Measurements from ENCODE around the gene RIT1. TPM values are rescaled to one million over a fixed set of nuclear protein-coding genes. Genes with fewer than 3 reads are reported as not detected.

Gene RIT1
- total RNA-seq, 2 donors from 2014 or later = 26.0 to 39.2 TPM

DNA sequence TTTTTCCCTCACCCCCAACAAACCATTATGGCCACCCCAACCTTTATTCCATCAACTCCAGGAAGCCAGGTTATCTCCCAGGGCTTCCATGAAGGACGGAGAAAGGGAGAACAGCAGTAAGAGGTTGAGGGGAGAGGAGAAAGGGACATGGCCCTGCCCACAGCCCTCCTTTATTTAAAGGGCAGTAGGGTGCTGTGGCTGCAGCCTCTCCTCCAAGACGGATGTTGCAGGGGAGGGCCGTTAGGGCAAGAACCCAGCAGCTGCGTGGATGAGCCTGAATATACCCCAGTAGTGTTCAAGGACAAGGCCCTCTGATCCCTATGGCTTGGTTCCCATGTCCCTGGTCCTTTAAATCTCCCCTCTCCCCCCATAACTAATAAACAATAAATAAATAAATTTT, 36.1 kb upstream of the RIT1 start:
- no peak overlapping the region for H3K27ac Mint-ChIP-seq
- 91 to 100% methylated on average over 1 to 4 of the region's 4 CpGs for WGBS, 2 experiments (ENCODE audit: insufficient coverage in 1 of 2, insufficient read length in 1 of 2)
- Histone ChIP-seq H3K36me3 (ENCODE audit: control insufficient read depth, insufficient read depth, low read length) (peaks cover 55% of the 10 kb centered on the region), H3K4me1 (ENCODE audit: control insufficient read depth, insufficient read depth, low read length) (no peaks in the 10 kb centered on the region), H3K4me3 (ENCODE audit: low read length) (no peak overlapping the region), H3K9ac (ENCODE audit: extremely low read depth, low read length, poor library complexity, severe bottlenecking) (no peak overlapping the region), H3K9me3 (ENCODE audit: control insufficient read depth, low read length) (no peaks in the 10 kb centered on the region), H3K27me3 (ENCODE audit: control insufficient read depth, insufficient read depth, low read length, poor library complexity, severe bottlenecking) (no peaks in the 10 kb centered on the region), H3K27ac (ENCODE audit: low read depth, low read length) (no peak overlapping the region)
- H3K4me1 Mint-ChIP-seq = peaks cover 21% of the 10 kb centered on the region
- no peaks in the 10 kb centered on the region for H3K9me3 Mint-ChIP-seq
- TF ChIP-seq, protein P1, sequence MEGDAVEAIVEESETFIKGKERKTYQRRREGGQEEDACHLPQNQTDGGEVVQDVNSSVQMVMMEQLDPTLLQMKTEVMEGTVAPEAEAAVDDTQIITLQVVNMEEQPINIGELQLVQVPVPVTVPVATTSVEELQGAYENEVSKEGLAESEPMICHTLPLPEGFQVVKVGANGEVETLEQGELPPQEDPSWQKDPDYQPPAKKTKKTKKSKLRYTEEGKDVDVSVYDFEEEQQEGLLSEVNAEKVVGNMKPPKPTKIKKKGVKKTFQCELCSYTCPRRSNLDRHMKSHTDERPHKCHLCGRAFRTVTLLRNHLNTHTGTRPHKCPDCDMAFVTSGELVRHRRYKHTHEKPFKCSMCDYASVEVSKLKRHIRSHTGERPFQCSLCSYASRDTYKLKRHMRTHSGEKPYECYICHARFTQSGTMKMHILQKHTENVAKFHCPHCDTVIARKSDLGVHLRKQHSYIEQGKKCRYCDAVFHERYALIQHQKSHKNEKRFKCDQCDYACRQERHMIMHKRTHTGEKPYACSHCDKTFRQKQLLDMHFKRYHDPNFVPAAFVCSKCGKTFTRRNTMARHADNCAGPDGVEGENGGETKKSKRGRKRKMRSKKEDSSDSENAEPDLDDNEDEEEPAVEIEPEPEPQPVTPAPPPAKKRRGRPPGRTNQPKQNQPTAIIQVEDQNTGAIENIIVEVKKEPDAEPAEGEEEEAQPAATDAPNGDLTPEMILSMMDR (conservative IDR thresholded peaks at IDR 0.05) = no peak
- H3K36me3 Mint-ChIP-seq (ENCODE audit: low read depth) = peaks cover 38% of the 10 kb centered on the region
- no peak overlapping the region for H3K4me3 Mint-ChIP-seq
- H3K27me3 Mint-ChIP-seq (ENCODE audit: insufficient read depth) = no peaks in the 10 kb centered on the region
- DNase-seq = no peak

DNA sequence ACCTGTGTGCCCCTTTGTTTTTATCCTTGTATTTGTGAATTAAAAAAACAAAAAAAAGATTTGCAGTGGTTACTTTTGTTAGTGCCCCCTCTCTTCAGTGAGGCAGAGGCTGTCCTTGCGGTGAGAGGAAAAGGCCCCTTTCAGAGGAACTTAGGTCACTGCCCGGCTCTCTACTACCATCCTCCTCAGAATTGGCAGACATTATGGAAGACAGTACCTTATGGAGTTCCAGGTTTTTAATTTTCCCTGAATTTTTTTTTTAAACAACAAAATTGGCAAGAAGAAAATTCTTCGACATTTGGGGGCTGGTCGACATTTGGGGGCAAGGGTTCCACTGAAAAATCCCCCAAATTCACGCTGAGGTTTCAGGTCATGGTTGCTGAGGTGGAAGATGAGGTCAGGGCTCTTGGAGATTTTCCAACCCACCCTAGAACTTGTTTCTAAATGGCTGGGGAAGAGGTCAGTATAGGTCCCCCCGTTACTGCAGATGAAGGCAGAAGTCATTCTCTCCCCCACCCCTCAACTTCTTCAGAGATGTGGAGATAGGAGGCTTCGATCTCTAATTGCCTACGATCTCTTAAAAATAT, 35.6 kb upstream of the RIT1 start:
- peaks cover 50% of the 10 kb centered on the region for H3K36me3 ChIP-seq (ENCODE audit: control insufficient read depth, insufficient read depth, low read length)
- no peak overlapping the region for H3K4me3 ChIP-seq (ENCODE audit: low read length)
- Mint-ChIP-seq H3K9me3 (no peaks in the 10 kb centered on the region), H3K36me3 (ENCODE audit: low read depth) (peaks cover 33% of the 10 kb centered on the region), H3K27ac (peak overlapping the region; percentile 81), H3K27me3 (ENCODE audit: insufficient read depth) (no peaks in the 10 kb centered on the region), H3K4me3 (no peak overlapping the region), H3K4me1 (peaks cover 21% of the 10 kb centered on the region)
- H3K9ac ChIP-seq (ENCODE audit: extremely low read depth, low read length, poor library complexity, severe bottlenecking) = no peak overlapping the region
- 94 to 95% methylated on average over 3 to 7 of the region's 8 CpGs for WGBS, 2 experiments (ENCODE audit: insufficient coverage in 1 of 2, insufficient read length in 1 of 2)
- H3K9me3 ChIP-seq (ENCODE audit: control insufficient read depth, low read length) = no peaks in the 10 kb centered on the region
- no peaks in the 10 kb centered on the region for H3K27me3 ChIP-seq (ENCODE audit: control insufficient read depth, insufficient read depth, low read length, poor library complexity, severe bottlenecking)
- H3K4me1 ChIP-seq (ENCODE audit: control insufficient read depth, insufficient read depth, low read length) = no peaks in the 10 kb centered on the region
- TF ChIP-seq, protein P1 (conservative IDR thresholded peaks at IDR 0.05) = no peak
- H3K27ac ChIP-seq (ENCODE audit: low read depth, low read length) = no peak overlapping the region
- DNase-seq = no peak

DNA sequence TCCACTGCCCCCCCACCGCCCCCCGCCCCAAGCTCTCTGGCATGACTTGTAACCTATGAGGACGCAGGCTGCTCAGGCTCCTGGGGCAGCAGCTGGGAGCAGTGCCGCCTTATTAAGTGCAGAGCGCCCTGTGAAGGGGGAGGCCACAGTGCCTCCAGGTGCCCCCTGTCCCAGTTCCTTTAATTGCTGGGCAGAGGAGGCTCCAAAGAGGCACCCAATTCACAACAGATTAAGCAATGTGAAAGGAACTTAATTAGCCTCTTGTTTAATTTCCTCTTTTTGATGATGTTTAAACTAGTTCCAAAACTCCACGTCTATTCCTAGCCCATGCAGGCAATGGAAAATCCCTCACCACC, 33.3 kb upstream of the RIT1 start:
- Mint-ChIP-seq H3K4me3 (no peak overlapping the region), H3K27ac (no peak overlapping the region), H3K27me3 (ENCODE audit: insufficient read depth) (no peaks in the 10 kb centered on the region), H3K4me1 (peaks cover 21% of the 10 kb centered on the region), H3K36me3 (ENCODE audit: low read depth) (peaks cover 17% of the 10 kb centered on the region), H3K9me3 (no peaks in the 10 kb centered on the region)
- Histone ChIP-seq H3K27me3 (ENCODE audit: control insufficient read depth, insufficient read depth, low read length, poor library complexity, severe bottlenecking) (no peaks in the 10 kb centered on the region), H3K4me1 (ENCODE audit: control insufficient read depth, insufficient read depth, low read length) (no peaks in the 10 kb centered on the region), H3K27ac (ENCODE audit: low read depth, low read length) (no peak overlapping the region), H3K9ac (ENCODE audit: extremely low read depth, low read length, poor library complexity, severe bottlenecking) (no peak overlapping the region), H3K4me3 (ENCODE audit: low read length) (no peak overlapping the region), H3K36me3 (ENCODE audit: control insufficient read depth, insufficient read depth, low read length) (peaks cover 30% of the 10 kb centered on the region), H3K9me3 (ENCODE audit: control insufficient read depth, low read length) (no peaks in the 10 kb centered on the region)
- TF ChIP-seq, protein P1 (conservative IDR thresholded peaks at IDR 0.05) = no peak
- 83 to 89% methylated on average over 3 to 6 of the region's 6 CpGs for WGBS, 2 experiments (ENCODE audit: insufficient coverage in 1 of 2, insufficient read length in 1 of 2)
- no peak for DNase-seq
